HFFc6 (cell line): Measurements from ENCODE around the gene AKT3. TPM values are rescaled to one million over a fixed set of nuclear protein-coding genes. Genes with fewer than 3 reads are reported as not detected.
A peak's percentile ranks its signal among the peaks of the same experiment; 100 is the strongest.

Experiments
- DNase-seq: peaks from one replicate; pipeline ENCODE4 v3.0.0-alpha.2; 2018
- H3K27ac Mint-ChIP-seq: 2 replicates; pipeline ENCODE4 v1.8.0; 2020; ENCODE audit warnings: mild to moderate bottlenecking, mixed read lengths
- H3K27me3 Mint-ChIP-seq: 2 replicates; pipeline ENCODE4 v1.8.0; 2021; ENCODE audit warnings: mild to moderate bottlenecking, moderate library complexity, mixed read lengths; ENCODE audit not compliant: insufficient read depth
- H3K36me3 Mint-ChIP-seq: 2 replicates; pipeline ENCODE4 v1.8.0; 2021; ENCODE audit warnings: low read depth, mixed read lengths
- H3K4me1 Mint-ChIP-seq: 2 replicates; pipeline ENCODE4 v1.8.0; 2020; ENCODE audit warnings: low read depth, mixed read lengths
- H3K4me3 Mint-ChIP-seq: 2 replicates; pipeline ENCODE4 v1.8.0; 2020; ENCODE audit warnings: mild to moderate bottlenecking, moderate library complexity, mixed read lengths
- H3K9me3 Mint-ChIP-seq: 2 replicates; pipeline ENCODE4 v1.8.0; 2020; ENCODE audit warnings: mild to moderate bottlenecking, mixed read lengths
- total RNA-seq, 6 experiments: library from RNA; stranded (reverse); fragmentation: NEBNext Ultra II Directional; extraction: Animal tissue kit (Norgen Biotek cat#: 25700); gene quantifications; 2 replicates in 1 of 6; 3 replicates in 5 of 6; pipeline ENCODE4 v1.2.3, GENCODE V29; 2021
- TF ChIP-seq, protein P1 (sequence below): fragments of 200-600 bp; sonication (generic); IDR thresholded peaks from 2 replicates; pipeline ENCODE4 v1.5.0; 2021; ENCODE audit warnings: antibody characterized with exemption, mild to moderate bottlenecking

AKT3 gene
- total RNA-seq, 6 experiments from 2014 or later: 66.8 to 85.4 (median 75.1) TPM

DNA sequence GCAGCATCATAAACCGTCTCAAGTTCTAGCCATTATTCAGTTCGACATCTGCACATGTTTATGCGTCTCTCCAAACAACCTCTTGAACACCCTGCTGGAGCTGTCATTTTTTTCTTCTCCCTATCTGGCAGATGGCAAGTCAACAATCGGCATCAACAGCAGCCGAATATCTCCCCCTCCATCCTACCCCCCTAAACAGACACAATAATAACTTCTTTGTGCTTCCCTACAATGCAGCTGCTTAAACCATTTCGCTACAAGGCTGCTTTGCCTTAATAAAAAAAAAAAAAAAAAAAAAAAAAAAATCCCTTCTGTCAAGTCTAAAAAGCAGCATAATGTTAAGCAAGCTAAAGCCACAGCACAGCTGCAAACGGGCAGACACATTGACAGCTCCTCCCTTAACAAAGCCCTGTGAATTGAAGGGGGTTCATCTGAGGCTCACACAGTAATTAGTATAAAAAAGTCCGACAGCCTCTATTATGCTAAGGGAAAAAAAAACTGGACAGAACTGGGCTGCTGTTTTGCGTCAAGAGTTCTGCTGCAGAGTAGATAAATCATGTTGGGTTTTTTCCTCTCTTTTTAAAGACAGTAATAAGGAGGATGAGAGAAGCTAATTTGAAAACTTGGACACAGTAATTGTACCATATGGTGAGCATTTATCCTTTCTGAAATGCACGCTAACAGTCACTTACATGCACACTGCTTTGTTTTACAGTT is 136.4 kb downstream of the AKT3 start:
- H3K36me3 Mint-ChIP-seq: no peaks in the 10 kb centered on the region; the same call in 1 of the 2 replicates
- H3K27ac Mint-ChIP-seq: peak overlapping the region; percentile 63
- no peaks in the 10 kb centered on the region for H3K27me3 Mint-ChIP-seq

DNA sequence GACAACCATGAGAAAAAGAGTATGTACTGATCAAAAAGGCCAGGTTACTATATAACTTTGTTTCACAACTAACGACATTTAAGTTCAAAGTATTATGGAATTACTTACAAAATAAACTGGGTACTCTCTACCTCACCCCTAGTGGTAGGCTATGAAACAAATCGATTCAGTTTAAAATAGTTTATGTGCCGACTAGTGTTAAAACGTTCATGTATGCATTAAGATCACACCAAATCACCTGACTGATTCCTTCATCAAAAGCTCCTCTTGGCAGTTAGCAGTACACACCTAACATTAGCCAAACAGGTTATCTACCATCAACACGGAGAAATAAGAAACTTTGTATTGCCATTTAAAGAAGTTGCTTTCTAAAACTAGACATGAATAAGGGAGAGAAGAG is 137.1 kb downstream of the AKT3 start:
- Mint-ChIP-seq H3K9me3 (no peaks in the 10 kb centered on the region), H3K27me3 (no peaks in the 10 kb centered on the region), H3K36me3 (no peaks in the 10 kb centered on the region; the same call in 1 of the 2 replicates), H3K4me1 (peaks cover 81% of the 10 kb centered on the region), H3K27ac (peak overlapping the region; percentile 63; the same call in 1 of the 2 replicates), H3K4me3 (peak overlapping the region; percentile 77; the same call in 1 of the 2 replicates)
- TF ChIP-seq, protein P1, sequence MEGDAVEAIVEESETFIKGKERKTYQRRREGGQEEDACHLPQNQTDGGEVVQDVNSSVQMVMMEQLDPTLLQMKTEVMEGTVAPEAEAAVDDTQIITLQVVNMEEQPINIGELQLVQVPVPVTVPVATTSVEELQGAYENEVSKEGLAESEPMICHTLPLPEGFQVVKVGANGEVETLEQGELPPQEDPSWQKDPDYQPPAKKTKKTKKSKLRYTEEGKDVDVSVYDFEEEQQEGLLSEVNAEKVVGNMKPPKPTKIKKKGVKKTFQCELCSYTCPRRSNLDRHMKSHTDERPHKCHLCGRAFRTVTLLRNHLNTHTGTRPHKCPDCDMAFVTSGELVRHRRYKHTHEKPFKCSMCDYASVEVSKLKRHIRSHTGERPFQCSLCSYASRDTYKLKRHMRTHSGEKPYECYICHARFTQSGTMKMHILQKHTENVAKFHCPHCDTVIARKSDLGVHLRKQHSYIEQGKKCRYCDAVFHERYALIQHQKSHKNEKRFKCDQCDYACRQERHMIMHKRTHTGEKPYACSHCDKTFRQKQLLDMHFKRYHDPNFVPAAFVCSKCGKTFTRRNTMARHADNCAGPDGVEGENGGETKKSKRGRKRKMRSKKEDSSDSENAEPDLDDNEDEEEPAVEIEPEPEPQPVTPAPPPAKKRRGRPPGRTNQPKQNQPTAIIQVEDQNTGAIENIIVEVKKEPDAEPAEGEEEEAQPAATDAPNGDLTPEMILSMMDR: peak; percentile 65
- DNase-seq: no peak

More for the DNA sequence above, 136.4 kb downstream of the AKT3 start:
- Mint-ChIP-seq H3K4me1 (peaks cover 87% of the 10 kb centered on the region), H3K9me3 (no peaks in the 10 kb centered on the region), H3K4me3 (peak overlapping the region; percentile 77)
- TF ChIP-seq, protein P1: no peak
- DNase-seq: no peak

DNA sequence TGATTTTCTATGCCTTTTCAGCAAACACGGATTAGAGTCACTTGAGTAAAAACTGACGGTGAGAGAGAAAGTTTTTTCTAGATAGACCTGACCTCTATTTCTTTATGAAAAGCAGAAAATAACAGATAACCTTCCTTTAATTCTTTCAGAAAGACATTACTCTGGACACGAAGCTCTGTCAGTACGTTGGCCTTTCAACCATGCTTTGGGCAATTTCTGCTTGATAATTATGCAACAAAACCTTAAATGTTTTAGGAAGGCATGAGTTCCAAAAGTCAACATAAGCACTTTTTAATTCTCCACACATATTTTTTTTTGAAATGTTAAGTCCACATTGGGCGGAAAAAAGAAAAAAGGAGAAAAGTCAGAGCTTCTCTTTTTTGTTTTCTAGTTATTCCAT is 137.8 kb downstream of the AKT3 start:
- H3K9me3 Mint-ChIP-seq: no peaks in the 10 kb centered on the region
- H3K36me3 Mint-ChIP-seq: no peaks in the 10 kb centered on the region; the same call in 1 of the 2 replicates
- peaks cover 74% of the 10 kb centered on the region for H3K4me1 Mint-ChIP-seq
- H3K4me3 Mint-ChIP-seq: no peak overlapping the region
- H3K27me3 Mint-ChIP-seq: no peaks in the 10 kb centered on the region
- TF ChIP-seq, protein P1: no peak
- DNase-seq: no peak
- no peak overlapping the region for H3K27ac Mint-ChIP-seq

DNA sequence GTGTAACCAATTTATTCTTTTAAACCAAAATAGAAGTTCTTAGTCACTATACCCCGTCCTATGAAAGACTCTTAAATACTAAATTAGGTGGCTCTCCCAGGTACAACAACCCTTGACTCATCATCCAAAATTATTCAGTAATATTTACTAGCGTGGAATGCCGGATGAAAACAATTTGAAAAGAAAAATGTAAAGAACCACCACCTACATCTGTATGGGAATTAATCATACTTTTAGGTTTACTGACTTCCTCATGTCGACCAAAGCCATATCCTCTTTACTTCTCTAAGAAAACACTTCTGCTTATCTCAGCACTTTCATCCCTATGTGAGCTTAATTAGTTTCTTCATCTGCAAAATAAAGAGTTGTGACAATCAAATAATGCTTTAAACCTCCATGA is 139.6 kb downstream of the AKT3 start:
- Mint-ChIP-seq H3K4me1 (peaks cover 56% of the 10 kb centered on the region), H3K27ac (no peak overlapping the region; the same call in 1 of the 2 replicates), H3K4me3 (no peak overlapping the region), H3K9me3 (no peaks in the 10 kb centered on the region), H3K36me3 (no peaks in the 10 kb centered on the region; the same call in 1 of the 2 replicates), H3K27me3 (no peaks in the 10 kb centered on the region)
- DNase-seq: no peak
- TF ChIP-seq, protein P1: no peak

DNA sequence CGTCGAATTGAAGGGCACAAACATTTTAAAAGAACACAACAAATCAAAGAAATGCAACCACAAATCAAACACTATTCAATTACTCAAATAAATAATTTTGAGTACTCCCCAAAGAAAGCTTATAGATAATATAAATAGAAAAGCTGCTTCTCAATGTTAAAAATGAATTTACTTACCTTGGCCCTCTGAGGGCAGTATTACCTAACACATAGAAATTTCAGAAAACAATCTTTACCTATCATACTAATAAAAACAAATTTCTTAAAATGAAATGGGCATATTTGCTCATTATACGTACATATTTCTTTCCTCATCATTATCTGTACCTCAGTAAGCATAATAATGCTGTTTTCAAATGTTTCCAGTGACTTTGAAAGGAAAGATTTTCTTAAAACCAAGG is 141.8 kb downstream of the AKT3 start:
- H3K36me3 Mint-ChIP-seq: no peaks in the 10 kb centered on the region; the same call in 1 of the 2 replicates
- no peak for DNase-seq
- no peaks in the 10 kb centered on the region for H3K9me3 Mint-ChIP-seq
- no peak overlapping the region for H3K4me3 Mint-ChIP-seq
- H3K27ac Mint-ChIP-seq: no peak overlapping the region
- H3K4me1 Mint-ChIP-seq: peaks cover 38% of the 10 kb centered on the region
- TF ChIP-seq, protein P1: peak; percentile 66
- no peaks in the 10 kb centered on the region for H3K27me3 Mint-ChIP-seq
